Psoas muscle (tissue), 8 donors: Measurements from ENCODE around the gene PARP4. TPM values are rescaled to one million over a fixed set of nuclear protein-coding genes. Genes with fewer than 3 reads are reported as not detected.
"Not testable (repeated sequence)": the region's sequence is repeated elsewhere in the genome, so short reads cannot be mapped to it uniquely, and the experiment has no call there.

ENCODE experiments used
- ATAC-seq, 4 donors: fragments of 200-7000 bp; cut with Tn5 transposase; one replicate each; pipeline ENCODE4 v1.9.1; 2020; ENCODE audit warnings: moderate library complexity in 3 of 4, mild to moderate bottlenecking in 2 of 4
- DNase-seq, 2 donors: peaks; one replicate each; pipeline ENCODE4 v3.0.0-alpha.2; 2020
- H3K27ac ChIP-seq: fragments of 200-600 bp; one replicate; pipeline ENCODE4 v1.8.0; 2022
- H3K27me3 ChIP-seq, 3 donors: fragments of 200-600 bp in 1 of 3; one replicate each; pipeline versions ENCODE4 v1.6.1 to v1.8.0; 2013 to 2022; ENCODE audit warnings: low read length in 2 of 3, mild to moderate bottlenecking in 2 of 3, moderate library complexity in 1 of 3; ENCODE audit not compliant: insufficient read depth in 3 of 3
- H3K36me3 ChIP-seq, 2 donors: fragments of 200-600 bp in 1 of 2; one replicate each; pipeline versions ENCODE4 v1.6.1 to v1.8.0; 2013 to 2022; ENCODE audit warnings: low read depth in 1 of 2, mild to moderate bottlenecking in 1 of 2, moderate library complexity in 1 of 2; ENCODE audit not compliant: insufficient read depth in 1 of 2
- H3K4me1 ChIP-seq: fragments of 200-600 bp; one replicate; pipeline ENCODE4 v1.8.0; 2022
- H3K4me3 ChIP-seq: fragments of 200-600 bp; one replicate; pipeline ENCODE4 v1.8.0; 2022; ENCODE audit warnings: mild to moderate bottlenecking
- H3K9me3 ChIP-seq: fragments of 200-600 bp; one replicate; pipeline ENCODE4 v1.8.0; 2022
- WGBS, 3 donors: extraction: QIAGEN DNeasy Blood & Tissue Kit; methylation state at CpG; one replicate each; pipeline versions ENCODE4 v1.1.6 to v1.1.7; 2013; 5-methylcytosine and 5-hydroxymethylcytosine counted together
- intact Hi-C, 2 donors: fragments of 100-400 bp; cut with DNase I; formaldehyde crosslinking; loops; one replicate each; pipeline versions ENCODE4 v1.11.0 to v1.14.2; 2022
- polyA plus RNA-seq, 3 donors: library from polyadenylated mRNA; stranded (reverse); fragments of 200-250 nt; gene quantifications; one replicate each; pipeline ENCODE4 v1.2.3, GENCODE V29; 2013
- total RNA-seq, 4 donors: library from RNA; stranded (reverse); fragmentation: NEBNext Ultra II Directional in 2 of 4; extraction: Animal tissue kit (Norgen Biotek cat#: 25700) in 2 of 4; gene quantifications; one replicate each; pipeline versions ENCODE4 v1.2.1 to v1.2.4, GENCODE V29; 2021 to 2023
- TF ChIP-seq, protein P1 (sequence below): fragments of 200-600 bp; IDR thresholded peaks from one replicate; pipeline ENCODE4 v1.8.0; 2022; ENCODE audit warnings: antibody characterized with exemption
- donor health status: healthy with polysubstance abuse.
- donor health status: DM: no; HTN: no; CAD: no; lungs with moderate emphysema.
- donor health status: Bipolar disorder and iron deficiency.
- donor health status: healthy.
- donor health status: DM: yes; HTN: yes; CAD: no.
- donor health status: DM: no; HTN: no; CAD: no.
- donor health status: DM: no; HTN: no; CAD: no.
- donor health status: DM: yes; HTN: yes; CAD: no.

PARP4 gene
- total and polyA plus RNA-seq, 7 donors = 3.1 to 17.0 (median 6.4) TPM

DNA sequence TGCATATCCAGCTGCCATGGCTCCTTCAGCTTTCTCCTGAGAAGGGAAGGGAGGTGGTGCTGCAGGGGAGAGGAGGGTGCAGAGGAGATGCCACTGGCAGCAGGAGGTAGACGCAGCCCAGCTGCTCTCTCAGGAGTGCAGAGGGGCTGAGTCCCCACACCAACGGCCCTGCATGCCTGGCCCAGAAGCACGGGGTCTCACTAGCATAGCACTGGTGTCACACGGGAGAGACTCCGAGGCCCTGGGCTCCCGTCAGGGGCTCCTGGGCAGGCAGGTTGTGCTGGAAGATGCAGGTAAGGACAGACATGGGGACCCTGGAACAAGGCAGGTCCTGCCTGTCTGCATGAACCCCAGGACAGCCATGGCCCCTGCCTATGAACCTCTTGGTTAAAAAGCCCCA, 123.1 kb downstream of the PARP4 start:
- H3K27ac ChIP-seq = no peak overlapping the region
- no peak for ATAC-seq
- H3K27me3 ChIP-seq = no peaks in the 10 kb centered on the region

DNA sequence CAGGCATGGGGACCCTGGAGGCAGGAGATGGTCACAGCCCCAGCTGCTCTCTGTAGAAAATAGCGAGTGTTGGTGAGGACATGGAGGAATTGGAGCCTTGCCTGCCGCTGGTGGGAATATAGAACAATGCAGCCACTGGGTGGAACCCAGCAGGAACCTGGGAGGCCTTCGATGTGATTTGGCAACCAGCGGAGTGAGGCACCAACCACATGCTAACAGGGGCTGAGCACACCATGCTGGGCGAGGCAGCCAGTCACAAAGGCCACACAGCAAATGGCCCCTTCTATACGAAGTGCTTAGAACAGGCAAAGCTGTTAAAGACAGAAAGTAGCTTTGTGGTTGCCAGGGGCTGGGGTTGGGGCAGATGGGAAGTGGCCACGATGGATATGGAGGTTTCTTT, 123.8 kb downstream of the PARP4 start:
- H3K4me1 ChIP-seq, H3K9me3 ChIP-seq, ATAC-seq, H3K27ac ChIP-seq, intact Hi-C loops, DNase-seq, H3K36me3 ChIP-seq, H3K27me3 ChIP-seq, H3K4me3 ChIP-seq: not testable (repeated sequence)
- 63 to 68% (median 68%) methylated on average over 7 of the region's 7 CpGs for WGBS, 3 donors

More for the DNA sequence above, 123.1 kb downstream of the PARP4 start:
- TF ChIP-seq, protein P1, sequence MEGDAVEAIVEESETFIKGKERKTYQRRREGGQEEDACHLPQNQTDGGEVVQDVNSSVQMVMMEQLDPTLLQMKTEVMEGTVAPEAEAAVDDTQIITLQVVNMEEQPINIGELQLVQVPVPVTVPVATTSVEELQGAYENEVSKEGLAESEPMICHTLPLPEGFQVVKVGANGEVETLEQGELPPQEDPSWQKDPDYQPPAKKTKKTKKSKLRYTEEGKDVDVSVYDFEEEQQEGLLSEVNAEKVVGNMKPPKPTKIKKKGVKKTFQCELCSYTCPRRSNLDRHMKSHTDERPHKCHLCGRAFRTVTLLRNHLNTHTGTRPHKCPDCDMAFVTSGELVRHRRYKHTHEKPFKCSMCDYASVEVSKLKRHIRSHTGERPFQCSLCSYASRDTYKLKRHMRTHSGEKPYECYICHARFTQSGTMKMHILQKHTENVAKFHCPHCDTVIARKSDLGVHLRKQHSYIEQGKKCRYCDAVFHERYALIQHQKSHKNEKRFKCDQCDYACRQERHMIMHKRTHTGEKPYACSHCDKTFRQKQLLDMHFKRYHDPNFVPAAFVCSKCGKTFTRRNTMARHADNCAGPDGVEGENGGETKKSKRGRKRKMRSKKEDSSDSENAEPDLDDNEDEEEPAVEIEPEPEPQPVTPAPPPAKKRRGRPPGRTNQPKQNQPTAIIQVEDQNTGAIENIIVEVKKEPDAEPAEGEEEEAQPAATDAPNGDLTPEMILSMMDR = no peak
- no peak overlapping the region for H3K4me3 ChIP-seq
- DNase-seq = no peak
- intact Hi-C loops = no loop called here
- no peaks in the 10 kb centered on the region for H3K9me3 ChIP-seq
- H3K4me1 ChIP-seq = no peaks in the 10 kb centered on the region
- 49 to 61% (median 56%) methylated on average over 6 of the region's 6 CpGs for WGBS, 3 donors
- no peaks in the 10 kb centered on the region for H3K36me3 ChIP-seq

DNA sequence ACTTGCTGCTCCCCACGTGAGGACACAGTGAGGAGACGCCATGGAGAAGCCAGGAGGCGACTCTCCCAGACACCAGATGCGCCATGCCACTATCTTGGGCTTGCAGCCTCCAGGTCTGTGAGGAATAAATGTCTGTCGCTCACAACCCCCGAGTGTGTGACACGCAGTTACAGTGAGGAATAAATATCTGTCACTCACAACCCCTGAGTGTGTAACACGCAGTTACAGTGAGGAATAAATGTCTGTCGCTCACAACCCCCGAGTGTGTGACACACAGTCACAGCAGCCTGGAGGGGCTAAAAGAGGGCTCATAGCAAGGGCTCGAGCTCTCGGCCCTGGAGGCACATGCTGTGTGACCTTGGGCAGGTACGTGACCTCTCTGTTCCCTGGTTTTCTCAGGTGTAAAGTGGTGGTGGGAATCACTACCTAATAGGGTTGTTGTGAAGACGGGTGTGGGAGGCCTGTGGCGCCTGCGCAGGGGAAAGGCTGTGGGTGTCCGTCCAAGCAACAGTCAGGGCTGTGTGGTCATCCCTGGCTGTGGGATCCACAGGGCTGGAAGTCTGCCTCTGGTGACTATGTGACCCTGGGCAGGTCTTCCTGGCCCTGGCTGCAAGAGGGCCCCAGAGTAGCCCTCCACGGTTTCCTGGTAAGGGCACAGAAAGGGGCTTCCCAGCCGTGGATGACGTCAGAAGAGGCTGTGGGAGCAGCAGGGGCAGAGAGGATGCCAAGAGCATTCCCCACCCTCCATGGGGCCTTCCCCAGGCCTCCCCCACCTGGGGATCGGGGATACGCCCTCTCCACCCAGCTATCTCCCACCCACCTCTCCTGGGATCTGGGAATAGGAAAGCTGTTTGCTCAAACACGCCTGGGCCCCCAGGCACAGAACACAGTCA, 125.5 kb downstream of the PARP4 start:
- TF ChIP-seq, protein P1 = no peak
- Histone ChIP-seq H3K36me3 (no peaks in the 10 kb centered on the region), H3K4me1 (no peaks in the 10 kb centered on the region), H3K4me3 (no peak overlapping the region), H3K9me3 (no peaks in the 10 kb centered on the region), H3K27ac (no peak overlapping the region), H3K27me3 (no peaks in the 10 kb centered on the region)
- intact Hi-C loops = no loop called here
- DNase-seq (no peak), ATAC-seq (no peak)
- 77 to 87% (median 83%) methylated on average over 21 to 23 of the region's 23 CpGs for WGBS, 3 donors

DNA sequence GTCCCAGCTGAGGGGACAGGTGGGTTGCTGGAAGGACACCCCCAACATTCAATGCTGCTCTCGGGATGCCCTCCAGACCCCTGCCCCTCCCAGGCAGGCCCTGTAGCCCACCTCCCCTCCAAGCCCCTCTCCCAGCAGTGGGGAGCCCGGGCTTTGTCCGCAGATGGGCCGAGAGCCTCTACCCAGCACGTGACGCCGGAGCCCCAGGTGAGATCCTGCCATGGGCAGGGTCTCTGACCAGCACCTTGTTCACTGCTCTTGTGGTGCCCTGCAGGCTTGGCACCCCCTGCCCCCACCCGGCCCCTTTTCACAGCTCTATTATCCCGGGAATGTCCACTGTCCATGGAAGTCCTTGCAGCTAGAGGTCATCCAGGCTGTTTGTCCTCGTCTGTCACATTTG, 126.7 kb downstream of the PARP4 start:
- intact Hi-C loops = no loop called here

DNA sequence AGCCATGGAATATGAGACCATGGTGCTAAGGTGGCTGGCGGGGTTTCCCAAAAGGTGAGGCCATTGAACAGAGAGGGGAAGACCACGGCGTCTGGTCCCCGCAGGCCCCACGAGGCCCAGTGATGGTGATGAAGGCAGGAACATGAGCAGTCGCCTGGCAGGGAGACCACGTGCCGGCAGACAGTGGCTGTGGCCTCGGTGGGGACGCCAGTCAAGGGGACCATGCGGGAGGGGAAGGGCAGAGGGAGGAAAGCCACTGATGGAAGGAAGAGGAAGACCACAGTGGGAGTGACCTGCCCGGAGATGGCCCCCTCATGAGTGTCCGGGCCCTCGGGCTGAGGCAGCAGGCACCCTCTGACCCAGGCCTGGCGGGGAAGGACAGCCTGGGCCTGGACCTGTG, 127.6 kb downstream of the PARP4 start:
- H3K9me3 ChIP-seq, H3K36me3 ChIP-seq, H3K4me3 ChIP-seq, H3K27me3 ChIP-seq, DNase-seq, intact Hi-C loops, H3K27ac ChIP-seq, ATAC-seq, H3K4me1 ChIP-seq: not testable (repeated sequence)
- 92 to 94% (median 93%) methylated on average over 11 to 14 of the region's 15 CpGs for WGBS, 3 donors

More for the DNA sequence above, 126.7 kb downstream of the PARP4 start:
- WGBS, 3 donors = 79 to 86% (median 85%) methylated on average over 8 to 10 of the region's 10 CpGs
- DNase-seq (no peak), ATAC-seq (no peak)
- H3K27ac ChIP-seq = no peak overlapping the region
- TF ChIP-seq, protein P1 = no peak
- H3K4me3 ChIP-seq = no peak overlapping the region
- H3K9me3 ChIP-seq = no peaks in the 10 kb centered on the region
- no peaks in the 10 kb centered on the region for H3K27me3 ChIP-seq
- no peaks in the 10 kb centered on the region for H3K4me1 ChIP-seq
- H3K36me3 ChIP-seq = no peaks in the 10 kb centered on the region

DNA sequence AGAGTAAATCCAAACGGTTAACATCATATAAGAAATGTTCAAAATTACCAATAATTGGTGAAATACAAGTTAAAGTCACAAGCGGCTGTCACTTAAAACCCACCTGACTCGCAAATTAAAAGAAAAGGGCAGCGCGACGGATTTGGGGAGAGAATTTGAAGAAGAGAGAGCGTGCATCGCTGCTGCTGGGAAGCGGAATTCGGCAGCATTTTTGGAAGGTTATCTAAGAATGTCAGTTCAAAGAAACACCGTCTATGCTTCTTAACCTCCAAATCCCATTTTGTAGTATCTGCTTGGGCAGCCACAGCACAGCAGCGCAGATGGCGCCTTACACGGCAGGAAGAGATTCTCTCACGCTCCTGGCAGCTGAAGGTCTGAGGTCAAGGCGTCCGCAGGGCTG, 128.5 kb downstream of the PARP4 start:
- 88 to 89% (median 88%) methylated on average over 17 of the region's 17 CpGs for WGBS, 3 donors
- intact Hi-C loops, ATAC-seq: not testable (repeated sequence)

More for the DNA sequence above, 128.5 kb downstream of the PARP4 start:
- H3K27ac ChIP-seq, H3K27me3 ChIP-seq, H3K9me3 ChIP-seq, H3K4me1 ChIP-seq, DNase-seq, H3K36me3 ChIP-seq, H3K4me3 ChIP-seq: not testable (repeated sequence)
